HG02571 (cell line): Measurements from ENCODE around the gene ADAMTS16.

Source experiments
- ATAC-seq: cut with Tn5 transposase; IDR thresholded peaks from one replicate; pipeline ENCODE4 v1.9.1; 2021; ENCODE audit warnings: mild to moderate bottlenecking, moderate library complexity; ENCODE audit not compliant: unreplicated experiment

The ADAMTS16 gene

DNA sequence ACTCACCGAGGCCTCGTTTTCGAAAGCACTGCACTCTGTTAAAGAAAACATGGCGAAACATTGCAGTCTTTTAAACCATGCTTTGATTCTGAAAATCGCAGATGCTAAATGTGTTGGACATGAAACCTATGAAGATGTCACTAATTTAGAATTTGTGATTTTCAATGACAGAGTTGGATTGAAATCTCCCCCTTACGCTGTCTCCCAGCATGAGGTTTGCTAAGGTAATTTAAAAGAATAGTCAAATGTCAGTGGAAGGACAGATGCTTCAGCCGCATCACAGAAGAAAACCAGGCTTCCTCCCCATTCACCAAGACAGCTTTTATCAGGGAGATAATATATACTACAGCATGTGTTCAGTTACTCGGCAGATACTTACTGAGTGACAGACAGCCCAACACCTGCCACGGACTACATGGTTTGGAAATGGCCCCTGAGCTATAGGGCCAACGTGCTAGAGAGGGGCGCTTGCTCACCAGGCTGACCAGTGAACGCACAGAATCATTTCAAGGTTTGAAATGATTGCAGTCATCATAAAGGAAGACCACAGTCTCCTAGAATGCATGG is 136.9 kb downstream of the ADAMTS16 start:
- no peak for ATAC-seq

DNA sequence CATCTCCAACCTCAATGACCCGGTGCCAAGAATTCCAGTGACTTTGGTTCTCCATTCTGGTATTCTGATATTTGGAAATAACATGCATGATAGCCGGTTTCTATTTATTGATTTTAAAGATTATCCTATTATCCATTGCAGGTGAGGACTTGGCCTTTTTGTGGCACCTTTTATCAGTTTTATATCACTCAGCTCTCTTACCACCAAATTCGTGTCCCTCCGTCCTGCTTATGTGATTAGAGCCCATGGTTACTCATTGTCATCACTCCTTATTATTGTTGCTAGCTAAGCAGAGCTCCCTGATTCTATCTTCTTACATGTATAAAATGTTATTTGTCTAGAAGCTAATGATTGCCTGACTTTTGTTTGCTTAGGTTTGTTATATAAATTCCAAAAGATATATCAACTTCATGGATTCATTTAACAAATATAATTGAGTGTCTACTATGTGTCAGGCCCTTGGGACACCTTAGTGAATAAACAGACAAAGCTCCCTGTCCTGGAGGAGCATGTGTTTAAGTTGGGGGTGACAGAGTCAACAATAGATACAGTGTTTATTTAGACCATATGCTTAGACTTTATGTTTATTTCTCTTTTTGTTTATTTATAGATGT is 138.2 kb downstream of the ADAMTS16 start:
- no peak for ATAC-seq

DNA sequence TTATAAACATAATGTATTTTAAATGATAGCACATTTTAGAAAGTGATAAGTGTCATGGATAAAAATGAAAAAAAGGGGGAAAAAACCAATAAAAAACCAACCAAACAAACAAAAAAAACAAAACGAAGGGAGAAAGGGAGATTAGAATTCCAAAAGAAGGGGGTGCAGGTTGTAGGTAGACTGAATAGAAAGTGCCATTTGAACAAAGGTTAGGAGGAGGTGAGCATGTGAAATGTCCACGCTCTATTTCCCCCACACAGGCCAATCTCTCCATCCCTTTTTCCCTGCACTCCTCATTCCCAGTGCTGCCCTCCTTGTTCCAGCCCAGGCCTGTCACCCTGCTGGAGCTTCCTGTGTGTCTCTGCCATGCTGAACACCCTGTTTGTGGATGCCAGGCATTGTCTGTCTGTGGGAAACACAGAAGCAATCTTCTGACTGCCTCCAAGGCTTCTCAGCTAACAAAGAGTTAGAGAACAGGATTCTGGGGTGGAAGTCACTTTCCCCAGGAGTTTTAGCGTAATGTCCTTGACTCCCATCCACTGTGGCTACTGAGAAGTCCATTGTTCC is 138.8 kb downstream of the ADAMTS16 start:
- no peak for ATAC-seq

DNA sequence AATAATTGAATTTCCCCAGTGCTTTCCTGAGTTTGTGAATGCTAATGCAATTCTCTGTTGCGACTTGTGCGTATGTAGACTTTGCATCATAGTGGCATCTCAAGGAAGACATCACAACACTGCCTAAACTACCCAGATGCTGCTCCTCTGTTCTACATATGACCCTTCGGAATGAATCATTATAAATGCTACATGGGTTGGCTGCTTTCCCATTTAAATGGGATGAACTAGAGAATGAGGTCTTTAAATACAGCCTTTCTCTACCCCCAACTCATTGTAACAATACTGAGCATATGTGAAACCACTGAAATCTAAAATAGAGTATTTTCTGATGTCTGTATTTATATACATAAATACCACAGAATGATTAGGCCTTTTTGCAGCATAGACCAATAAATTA is 145.8 kb downstream of the ADAMTS16 start:
- no peak for ATAC-seq

DNA sequence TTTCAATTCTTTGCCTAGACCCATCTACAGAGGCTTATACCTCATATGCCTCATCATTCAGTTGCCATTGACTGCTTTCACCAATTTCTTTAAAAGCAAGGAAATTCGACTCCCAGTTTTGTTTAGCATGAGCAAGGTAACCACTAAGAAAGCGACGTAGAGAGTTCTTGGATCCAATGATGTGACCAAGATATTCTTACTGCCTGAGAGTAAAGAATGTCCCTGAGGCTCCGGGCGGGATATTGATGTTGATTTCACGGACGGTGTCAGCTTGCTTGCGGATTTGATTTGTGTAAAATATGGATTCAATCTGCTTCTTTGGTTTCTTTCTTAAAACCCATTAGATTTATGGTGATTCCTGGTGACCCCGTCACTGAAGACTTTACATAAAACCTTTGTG is 147.3 kb downstream of the ADAMTS16 start:
- no peak for ATAC-seq

DNA sequence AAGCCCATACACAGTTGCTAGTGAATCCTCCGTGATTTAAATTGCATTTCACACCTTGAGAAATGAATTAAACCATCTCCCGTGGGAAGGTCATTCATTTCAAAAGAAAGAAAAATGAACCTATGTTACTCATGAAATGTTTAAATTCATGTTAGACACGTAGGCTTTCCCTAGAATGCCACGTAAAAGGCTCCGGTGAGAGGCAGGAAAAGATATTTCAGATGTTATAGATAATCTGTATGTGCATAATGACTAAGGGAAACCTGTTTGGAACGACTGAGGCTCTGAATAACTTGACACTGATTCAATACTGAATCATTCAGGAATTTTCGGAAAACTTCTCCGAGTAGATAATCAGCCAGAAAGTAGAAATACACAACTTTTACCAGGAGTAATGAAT is 148.1 kb downstream of the ADAMTS16 start:
- ATAC-seq: no peak

DNA sequence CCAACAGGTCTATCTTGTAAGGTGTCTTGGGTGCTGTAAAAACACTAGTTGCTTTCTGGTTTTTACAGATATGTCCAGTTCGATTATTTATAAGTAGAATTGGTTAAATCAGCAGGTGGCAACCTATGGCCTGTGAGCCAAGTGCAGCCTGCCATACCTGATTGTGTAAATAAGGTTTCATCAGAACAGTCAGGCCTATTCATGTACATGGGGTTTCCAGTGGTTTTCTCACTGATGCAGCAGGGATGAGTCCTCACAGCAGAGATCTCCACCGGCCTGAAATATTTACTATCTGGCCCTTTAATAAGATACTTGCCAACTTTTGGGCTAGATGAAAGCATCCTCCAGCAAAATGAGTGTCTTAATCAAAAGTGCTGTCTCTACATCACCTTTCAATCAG is 149.4 kb downstream of the ADAMTS16 start:
- ATAC-seq: no peak

DNA sequence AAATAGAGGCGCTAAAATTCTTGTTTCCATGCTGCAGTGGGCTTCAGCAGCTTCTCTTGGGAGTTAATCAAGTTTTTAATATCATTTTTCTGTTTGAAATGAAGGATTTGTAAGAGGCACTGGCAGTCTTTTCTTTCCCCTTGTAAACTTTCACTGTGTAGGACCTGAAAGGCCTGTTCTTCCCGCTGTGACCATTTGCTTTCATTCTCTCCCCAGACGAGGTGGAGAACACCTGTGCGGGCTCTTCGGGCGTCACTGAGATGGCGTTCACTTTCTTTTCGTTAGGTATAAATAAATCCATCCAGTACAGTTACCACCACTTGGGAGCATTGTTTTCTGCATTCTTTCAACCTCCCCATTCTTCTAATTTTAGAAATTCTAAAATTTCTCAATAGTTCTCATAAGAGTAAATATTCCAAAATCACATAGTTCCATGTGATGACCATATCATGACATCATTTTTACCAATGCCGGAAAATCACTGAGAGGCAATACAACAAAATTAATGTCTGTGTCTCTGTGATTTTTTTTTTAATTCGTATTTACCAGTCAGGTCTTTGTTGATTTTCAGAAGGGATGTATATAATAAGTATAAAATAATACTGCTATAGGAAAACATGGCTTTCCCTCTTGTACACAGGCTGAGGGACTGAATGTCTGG is 150.7 kb downstream of the ADAMTS16 start:
- ATAC-seq: no peak

DNA sequence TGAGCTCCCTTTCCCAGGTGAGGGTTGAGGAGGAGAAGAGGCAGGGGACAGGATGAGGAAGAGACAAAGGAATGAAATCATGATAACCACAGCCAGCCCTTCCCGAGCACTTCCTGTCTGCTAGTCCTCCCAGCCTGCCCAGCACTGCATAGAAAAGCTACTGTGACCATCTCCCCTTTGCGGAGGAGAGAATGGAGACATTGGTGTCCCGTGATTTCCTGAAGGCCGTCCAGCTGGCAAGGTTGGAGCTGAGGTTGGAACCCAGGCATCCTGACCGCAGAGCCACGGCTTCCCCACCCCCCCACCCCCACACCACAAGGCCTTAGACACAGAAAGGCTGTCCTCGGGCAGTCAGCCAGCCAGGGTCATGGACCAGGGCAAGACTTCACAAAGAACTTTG is 151.2 kb downstream of the ADAMTS16 start:
- ATAC-seq: no peak

DNA sequence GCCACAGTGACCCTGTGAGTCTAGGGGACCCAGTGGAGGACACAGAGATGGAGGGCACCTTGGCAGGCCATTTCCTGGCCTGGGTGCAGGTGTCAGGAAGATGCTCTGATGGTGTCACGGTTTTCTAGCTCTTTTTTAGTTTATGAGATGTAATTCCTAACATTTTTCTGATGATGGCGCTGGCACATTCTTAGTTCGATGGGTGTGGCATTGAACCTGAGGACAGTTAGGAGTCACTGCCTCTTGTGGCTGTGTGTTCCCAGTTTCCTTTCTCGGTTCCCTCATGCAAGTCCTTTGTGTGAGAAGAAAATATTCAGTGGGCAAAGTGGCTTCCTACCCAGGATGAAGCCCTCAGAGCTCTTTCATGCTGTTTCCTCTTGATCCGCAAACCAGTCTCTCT is 152.9 kb downstream of the ADAMTS16 start:
- no peak for ATAC-seq

DNA sequence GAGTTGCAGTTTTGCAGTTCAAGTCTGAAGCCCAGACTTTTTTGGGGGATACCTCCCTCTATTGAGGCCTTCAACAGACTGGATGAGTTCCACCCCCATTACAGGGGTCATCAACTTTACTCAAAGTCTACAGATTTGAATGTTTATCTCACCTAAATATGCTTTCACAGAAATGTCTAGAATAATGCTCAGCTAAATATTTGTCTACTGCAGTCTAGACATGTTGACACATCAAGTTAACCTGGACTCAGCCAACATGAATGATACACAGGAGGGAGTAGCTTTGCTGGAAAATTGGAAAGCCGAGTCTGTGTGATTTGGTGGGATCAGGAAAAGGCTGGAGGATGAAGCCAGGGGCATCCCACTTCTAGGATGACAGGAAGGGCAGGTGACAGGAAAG is 154.3 kb downstream of the ADAMTS16 start:
- ATAC-seq: no peak

DNA sequence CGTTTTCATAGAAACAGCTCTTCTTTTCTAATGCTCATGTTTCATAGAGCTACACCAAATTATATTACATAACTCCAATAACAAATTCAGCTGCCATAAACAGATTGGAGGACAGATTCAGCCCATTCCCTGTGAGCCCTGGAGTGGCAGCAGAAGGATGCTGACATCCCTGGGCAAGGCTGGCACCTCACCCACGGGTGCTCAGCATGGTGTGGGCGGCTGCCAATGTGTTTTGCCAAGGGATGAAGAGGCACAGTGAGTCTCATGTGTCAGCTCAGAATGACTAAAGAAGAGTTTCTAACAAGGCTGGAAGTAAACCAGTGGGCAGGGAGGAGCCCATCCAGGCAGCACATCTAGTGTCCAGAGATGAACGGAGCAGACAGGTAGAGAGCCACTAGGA is 155.2 kb downstream of the ADAMTS16 start:
- no peak for ATAC-seq

DNA sequence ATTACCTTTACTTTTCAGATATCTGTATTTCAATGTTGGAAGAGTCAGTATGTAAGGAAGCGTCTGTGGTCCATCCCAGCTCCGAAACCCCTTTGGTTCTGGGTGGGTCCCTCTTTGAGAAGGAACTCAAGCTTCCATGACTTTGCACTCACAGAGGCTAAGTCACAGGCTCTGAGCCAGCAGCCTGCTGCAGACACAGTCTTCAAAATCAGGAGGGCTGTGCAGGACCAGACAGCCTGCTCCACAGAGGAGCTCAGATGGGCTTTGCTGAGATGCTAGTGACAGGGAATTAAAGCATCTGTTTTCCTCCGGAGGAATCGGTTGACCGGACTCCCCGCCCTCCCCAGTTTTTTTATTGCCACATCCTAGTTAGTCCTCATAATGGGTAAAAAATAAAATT is 155.9 kb downstream of the ADAMTS16 start:
- ATAC-seq: no peak

DNA sequence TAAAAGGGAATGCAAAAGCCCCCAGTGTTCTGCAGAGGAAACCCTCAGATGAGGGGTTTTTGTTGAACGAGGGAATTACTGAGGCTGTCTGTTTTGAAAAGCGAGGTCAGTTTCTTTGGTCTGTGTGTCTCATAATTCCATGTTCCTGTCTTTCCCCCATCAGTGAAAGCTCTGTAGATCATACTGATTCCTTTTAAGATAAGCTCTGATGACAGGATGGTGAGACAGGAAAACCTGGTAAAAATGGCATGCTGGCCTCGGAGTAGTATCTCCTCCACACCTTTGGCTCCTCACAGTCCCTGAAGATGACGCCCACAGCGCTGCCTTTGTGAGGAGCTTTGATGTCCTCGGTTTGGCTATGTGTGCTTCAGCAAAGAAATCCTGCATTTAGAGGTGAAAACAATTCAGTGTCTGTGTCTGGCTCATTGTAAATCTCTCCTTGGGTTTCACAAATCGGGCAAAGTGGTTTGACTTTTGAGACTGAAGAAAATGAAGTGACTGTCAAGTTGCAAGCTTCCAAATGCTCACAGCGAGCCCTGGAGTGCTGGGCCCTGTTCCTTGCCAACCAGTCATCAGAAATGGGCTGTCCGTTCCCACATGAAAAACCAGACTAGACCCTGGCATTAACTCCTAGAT is 157.4 kb downstream of the ADAMTS16 start:
- no peak for ATAC-seq

DNA sequence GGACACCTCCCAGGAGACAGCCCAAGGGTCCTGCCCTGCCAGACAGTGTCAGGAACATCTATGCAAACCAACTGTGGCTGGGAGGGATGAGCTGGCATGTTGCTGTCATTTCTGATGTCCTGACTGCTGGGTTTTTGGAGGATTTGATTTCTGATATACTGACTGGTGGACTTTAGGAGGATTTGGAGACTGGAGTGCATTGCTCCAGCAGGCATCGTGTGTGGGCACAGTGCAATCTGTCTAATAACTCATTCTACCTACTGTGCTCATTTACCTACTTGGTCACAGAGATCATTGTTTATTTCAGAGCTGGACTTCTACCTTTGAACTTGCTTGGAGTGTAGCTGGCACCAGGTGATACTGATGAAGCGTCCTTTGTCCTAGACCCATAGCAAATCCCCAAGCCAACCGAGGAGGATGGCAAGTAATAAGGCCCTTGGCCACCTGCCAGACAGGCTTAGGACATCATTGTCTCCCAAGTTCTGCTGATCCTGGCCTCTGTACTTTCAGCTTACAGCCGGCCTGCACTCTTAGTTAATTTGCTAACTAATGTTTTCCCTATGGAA is 158.0 kb downstream of the ADAMTS16 start:
- ATAC-seq: no peak

DNA sequence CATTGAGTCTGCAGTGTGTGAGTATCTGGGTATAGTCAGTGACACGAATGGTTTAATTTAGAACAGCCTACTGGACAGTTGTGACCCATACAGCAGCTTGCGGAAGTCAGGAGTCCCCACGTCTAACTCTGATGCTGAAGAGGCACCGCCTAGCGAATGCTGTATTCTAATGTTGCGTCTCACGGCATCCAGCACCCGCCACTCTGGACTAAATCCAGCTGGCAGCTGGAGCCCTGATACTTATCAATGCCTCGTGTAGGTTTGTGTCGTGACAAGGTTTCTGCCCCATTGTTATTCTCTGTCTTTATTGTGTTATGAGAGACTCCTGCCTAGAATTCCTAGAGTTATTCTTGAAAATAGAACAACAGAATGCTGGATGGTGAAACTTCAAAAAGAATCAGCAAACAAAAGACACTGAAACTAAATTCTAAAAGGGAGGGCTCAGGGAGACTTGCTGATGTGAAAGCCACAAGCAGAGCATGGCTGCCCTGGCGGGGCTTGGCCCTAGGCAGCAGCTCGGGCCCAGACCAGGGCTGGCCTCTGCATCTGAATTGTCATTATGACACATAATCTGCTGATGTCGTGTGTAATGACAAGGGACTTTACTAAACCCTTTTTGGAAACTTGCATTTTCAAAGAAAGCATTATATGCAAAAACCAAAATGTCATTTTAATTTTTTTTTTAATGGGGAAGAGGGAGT is 158.9 kb downstream of the ADAMTS16 start:
- no peak for ATAC-seq

DNA sequence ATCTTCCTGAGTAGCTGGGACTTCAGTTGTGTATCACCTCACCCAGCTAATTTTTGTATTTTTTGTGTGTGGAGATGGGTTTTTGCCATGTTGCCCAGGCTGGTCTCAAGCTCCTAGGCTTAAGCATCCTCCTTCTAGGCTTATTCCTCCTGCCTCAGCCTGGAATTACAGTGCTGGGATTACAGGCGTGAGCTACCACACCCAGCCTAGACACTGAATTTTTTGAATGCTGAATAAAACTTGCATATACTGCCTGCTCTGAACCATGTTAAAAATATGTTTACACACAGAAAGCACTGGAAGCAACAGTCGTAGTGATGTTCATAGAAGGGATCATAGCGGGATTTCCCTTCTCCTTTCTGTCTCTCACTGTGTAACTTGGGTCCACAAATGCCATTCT is 161.0 kb downstream of the ADAMTS16 start:
- no peak for ATAC-seq

DNA sequence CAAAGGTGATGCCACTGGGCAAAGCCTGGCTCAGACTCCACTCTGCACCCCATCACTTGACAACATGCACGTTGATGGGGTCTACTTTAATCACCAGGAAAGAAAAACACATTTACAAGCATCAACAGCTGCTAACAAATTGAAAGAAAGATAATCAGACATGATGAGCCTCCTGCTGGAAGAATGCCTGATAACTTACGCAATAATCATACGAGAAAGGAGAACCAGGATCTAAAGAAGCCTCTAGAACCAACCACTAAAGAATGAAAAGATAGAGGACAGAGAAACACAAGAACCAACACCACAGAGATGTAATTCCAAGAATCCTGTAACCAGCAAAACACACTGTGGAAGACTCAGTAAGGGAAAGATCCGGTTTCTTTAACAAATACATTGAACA is 162.1 kb downstream of the ADAMTS16 start:
- ATAC-seq: no peak

DNA sequence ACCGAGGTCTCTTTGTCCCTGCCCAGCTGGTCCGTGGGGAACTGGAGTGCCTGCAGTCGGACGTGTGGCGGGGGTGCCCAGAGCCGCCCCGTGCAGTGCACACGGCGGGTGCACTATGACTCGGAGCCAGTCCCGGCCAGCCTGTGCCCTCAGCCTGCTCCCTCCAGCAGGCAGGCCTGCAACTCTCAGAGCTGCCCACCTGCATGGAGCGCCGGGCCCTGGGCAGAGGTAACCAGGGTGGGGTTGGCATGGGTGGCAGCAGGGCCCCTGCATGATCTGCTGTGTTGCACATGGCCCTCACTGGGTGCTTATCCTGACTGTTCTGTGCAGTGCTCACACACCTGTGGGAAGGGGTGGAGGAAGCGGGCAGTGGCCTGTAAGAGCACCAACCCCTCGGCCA is 163.1 kb downstream of the ADAMTS16 start:
- ATAC-seq: no peak

DNA sequence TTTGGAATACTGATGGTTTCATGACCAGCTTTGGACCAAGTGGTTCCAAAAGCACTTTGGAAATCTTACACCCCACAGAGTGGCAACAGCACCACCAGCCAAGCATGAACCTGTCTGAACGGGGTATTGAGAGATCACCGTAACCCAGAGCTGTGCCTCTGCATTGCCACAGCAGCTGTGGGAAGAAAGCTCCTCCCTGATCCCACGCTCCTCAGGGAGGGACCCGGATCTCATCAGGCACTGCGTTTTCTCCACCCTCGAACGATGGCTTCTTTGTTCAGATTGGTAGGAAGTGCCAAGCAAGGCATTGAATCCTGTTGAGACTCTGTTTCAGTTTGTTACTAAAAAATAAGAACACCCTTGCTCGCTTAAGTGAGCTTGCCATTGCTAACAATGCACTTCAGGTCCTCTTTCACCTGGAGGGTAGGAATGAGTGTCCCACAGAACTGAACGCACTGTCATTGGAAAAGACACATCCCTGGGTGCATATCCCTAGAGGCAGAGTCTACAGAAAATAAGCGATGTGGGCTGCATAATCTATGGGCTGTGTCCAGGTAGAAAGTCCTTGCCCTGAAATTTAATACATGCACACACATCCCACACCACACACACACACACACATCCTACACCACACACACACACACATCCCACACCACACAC is 164.4 kb downstream of the ADAMTS16 start:
- ATAC-seq: no peak
